Sciatic nerve (tissue), 2 donors: ENCODE measurements around the gene TTC33. TPM values are rescaled to one million over a fixed set of nuclear protein-coding genes. Genes with fewer than 3 reads are reported as not detected.
A peak's percentile ranks its signal among the peaks of the same experiment; 100 is the strongest.
"Not testable (repeated sequence)": the region's sequence is repeated elsewhere in the genome, so short reads cannot be mapped to it uniquely, and the experiment has no call there.

Experiments
- ATAC-seq: fragments of 200-7000 bp; cut with Tn5 transposase; one replicate; pipeline ENCODE4 v1.9.1; 2020; ENCODE audit warnings: mild to moderate bottlenecking, moderate library complexity
- DNase-seq: peaks from one replicate; pipeline ENCODE4 v3.0.0-alpha.2; 2020; ENCODE audit warnings: low spot score
- intact Hi-C: fragments of 100-400 bp; cut with DNase I; formaldehyde crosslinking; loops from one replicate; pipeline ENCODE4 v1.14.2; 2022
- total RNA-seq: library from RNA; stranded (reverse); fragmentation: NEBNext Ultra II Directional; extraction: Animal tissue kit (Norgen Biotek cat#: 25700); gene quantifications from one replicate; pipeline ENCODE4 v1.2.1, GENCODE V29; 2021
- donor health status: DM: no; HTN: no; CAD: no.
- donor health status: DM: no; HTN: no; CAD: no.

Gene TTC33
- total RNA-seq, 1 donor from 2014 or later, result 20.1 TPM

DNA sequence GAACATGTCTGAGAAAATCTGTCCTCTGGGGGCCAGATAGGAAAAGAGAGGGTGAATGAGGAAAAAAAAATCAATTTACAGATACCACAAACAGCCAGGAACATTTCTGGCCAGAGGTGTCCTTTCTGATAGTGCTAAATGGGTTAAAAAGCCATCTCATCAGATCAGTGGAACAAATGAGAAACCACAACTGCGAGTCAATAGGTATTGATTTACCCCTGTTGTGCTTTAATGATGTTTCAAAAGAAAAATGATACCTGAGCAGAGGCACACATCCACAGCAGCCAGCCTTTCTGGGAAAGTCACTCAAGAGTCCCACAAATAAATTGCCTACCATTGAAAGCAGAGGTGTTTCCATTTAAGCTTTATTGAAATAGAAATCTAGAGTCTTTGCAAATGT, 155.4 kb downstream of the TTC33 start:
- intact Hi-C loops, result no loop called here
- no peak for DNase-seq
- no peak for ATAC-seq

DNA sequence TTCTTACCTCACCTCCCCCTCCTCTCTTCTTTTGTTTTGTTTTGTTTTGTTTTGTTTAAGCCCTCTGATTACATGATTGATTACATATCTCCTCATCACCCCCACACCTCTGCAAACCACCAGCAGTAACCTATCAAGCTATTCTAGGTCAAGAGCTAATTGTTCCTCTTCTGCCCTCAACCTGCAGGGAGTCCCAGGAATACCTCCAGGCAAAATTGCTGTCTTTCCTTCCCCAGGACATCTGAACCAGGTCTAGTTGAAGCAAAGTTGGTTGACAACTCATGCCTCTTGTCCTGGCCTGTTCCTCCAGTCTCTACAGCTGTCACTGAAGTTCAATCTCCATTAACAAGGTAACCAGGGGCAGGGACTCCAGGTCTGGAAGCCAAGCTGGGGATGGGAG, 156.1 kb downstream of the TTC33 start:
- intact Hi-C loops, result no loop called here
- DNase-seq, result no peak
- ATAC-seq, result no peak

DNA sequence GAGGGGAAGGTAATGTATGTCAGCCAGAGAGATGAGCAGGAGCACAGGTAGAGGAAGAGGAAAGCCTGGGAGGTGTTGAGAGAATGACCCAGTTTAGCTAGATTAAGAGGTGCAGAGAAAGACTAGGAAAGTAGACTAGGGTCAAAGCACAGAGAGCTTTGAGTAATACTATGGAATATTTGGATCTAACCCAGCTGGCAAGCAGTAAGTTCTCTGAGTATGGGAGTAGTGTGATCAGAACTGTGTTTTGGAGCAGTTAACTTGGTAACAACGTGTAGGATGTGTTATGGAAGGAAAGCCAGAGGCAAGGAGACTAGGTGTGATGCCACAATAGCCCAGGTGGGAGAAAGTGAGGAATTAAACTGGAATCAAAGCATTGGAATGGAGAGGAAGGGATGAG, 160.9 kb downstream of the TTC33 start:
- intact Hi-C loops, result no loop called here
- DNase-seq, result no peak
- ATAC-seq, result no peak

DNA sequence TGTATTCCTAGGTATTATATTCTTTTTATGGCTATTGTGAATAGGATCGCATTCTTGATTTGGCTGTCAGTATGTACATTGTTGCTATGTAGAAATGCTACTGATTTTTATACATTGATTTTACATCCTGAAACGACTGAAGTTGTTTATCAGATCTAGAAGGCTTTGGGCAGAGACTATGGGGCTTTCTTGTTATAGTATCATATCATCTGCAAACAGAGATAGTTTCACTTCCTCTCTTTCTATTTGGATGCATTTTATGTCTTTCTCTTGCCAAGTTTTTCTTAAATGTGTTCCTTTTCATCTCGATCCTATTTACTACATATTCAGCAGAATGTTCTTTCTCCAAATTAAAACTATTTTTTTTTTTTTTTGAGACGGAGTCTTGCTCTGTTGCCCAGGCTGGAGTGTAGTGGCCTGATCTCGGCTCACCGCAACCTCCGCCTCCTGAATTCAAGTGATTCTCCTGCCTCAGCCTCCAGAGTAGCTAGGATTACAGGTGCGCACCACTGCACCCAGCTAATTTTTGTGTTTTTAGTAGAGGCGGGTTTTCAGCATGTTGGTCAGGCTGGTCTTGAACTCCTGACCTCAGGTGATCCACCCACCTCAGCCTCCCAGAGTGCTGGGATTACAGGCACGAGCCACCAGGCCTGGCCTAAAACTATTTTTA, 163.9 kb downstream of the TTC33 start:
- ATAC-seq, intact Hi-C loops, DNase-seq: not testable (repeated sequence)

DNA sequence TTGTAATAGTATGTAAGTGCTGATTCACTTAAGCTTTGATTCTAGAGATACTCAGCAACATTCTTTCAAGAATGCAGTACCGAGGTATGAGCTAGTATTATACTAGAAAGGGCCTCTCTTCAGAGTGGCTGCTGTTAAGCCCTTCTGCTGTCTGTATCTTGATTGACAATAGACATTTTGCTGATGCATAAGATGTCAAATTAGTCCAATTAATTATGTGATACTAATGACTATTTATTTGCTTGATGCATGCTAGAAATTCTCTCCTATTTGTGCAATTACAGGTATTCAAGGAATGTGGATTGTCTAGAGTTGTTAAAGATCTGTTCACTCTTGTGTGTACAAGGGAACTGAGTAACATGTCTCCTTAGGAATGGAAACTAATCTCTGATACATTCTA, 168.4 kb downstream of the TTC33 start:
- intact Hi-C loops, result no loop called here
- no peak for ATAC-seq
- DNase-seq, result no peak

DNA sequence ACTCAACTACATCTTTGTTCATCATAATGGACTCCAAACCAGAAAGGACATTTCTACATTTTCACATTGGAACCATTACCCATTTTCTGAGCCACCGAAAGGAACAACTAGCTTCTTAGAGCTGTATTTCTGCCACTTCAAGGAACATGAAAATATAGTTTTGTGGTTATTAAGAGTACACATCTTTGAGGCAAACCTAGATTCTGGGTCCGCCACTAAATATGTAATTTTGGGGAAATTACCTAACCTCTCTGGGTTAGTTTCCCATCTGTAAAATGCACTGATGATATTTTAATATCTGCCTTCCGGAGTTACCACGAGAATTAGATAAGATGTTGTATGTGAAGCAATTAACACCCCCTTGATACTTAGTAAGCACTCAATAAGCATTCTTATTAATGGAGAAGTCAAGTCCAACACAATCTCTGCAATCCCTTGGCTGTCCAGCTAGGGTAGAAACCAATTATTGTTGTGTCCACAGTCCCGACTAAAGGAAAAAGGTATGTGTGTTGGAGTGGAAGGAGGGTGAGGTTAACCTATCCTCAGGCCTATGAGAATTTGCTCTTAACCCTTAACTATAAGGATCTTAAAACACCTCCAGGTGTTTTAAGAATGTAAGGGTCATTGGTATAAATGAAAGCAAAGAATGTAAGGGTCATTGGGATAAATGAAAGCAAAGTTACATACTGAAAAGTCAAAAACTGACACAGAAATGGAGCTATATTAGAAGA, 170.1 kb downstream of the TTC33 start:
- intact Hi-C loops, result no loop called here
- DNase-seq (no peak), ATAC-seq (no peak)

DNA sequence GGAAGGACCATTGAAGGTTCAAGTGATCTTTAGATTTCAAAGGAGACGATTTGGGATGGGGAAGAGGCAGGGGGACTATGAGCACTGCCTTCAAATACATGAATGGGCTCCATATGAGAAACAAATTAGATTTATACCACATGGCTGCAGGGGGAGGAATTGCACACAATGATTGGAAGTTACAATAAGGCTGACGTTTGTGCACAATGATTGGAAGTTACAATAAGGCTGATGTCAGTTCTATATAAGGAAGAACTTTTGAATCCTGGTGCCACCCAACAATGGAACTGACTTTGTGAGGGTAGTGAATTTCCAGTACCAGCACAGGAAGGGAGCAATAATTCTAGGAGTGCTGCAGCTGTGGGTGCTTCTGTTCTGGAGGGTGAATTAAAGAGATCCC, 171.7 kb downstream of the TTC33 start:
- DNase-seq, result no peak
- intact Hi-C loops, result no loop called here
- no peak for ATAC-seq

DNA sequence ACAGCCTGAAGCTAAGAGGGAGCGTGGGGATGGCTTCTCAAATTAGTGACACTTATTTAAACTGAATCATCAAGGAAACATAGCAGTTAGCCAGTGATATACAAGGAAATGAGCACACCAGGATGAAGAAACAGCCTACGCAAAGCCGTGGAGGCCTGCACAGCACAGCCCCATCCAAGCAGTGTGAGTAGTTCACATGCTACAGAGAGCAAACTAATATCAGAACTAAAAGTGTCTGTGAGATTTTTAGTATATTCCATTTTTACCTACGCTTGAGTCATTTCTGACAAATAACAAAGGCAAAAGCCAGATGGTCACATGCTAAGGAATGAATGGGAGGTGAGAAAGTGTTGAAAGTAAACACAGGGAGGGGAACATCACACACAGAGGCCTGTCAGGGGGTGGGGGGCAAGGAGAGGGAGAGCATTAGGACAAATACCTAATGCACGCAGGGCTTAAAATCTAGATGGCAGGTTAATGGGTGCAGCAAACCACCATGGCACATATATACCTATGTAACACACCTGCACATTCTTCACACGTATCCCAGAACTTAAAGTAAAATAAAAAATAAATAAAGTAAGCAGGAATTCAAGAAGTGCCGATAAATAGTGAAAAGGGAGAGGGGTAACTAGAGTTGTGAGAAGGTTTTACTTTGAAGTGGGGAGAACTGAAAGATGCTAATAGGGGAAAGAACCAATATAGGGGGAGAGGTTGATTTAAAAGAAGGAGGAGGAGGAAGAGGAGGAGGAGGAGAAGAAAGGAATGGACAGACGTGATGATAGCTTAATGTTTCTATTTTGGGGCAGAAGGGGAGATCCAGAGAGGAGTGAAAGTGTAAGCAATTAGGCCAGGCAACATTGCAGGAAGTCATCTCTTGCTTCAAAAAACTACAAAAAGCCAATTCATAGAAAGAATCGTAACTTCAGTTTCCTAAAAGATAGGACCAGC, 177.0 kb downstream of the TTC33 start:
- no peak for ATAC-seq
- DNase-seq, result no peak
- intact Hi-C loops, result no loop called here

DNA sequence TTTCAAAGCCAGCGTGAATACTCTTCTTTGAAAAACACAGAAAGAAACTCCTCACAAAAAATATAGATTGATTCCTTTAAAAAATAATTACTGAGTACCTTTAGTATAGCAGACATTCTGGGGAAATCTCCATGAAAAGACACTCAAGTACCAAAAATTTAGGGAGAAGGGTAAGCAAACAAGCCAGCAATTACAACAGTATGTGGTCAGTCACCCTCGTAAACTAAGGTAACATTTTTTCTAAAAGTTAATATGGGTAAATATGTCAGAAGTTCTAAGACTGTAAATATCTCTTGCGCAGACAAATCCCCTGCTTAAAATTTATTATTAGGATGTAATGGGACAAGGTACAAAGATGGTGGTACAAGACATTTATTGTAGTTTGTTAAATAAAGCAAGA, 178.0 kb downstream of the TTC33 start:
- DNase-seq (no peak), ATAC-seq (no peak)
- intact Hi-C loops, result no loop called here

DNA sequence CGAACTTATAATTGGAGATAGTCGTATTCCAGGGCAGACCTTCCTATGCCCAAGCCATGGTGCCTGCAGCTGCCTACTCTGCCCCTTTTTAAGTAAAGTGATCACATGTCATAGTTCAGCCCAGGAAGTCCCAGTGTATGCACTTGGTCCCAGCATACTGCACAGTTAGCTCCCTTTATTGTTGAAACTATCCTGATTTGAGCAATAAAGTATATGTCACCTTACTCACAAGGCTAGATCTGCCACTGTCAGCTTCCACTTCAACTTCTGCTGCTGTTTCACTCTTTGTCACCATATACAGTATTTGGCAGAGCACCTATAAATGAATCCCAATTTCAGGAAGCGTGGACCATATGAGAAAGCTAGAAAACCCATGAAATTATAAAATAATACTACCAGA, 179.8 kb downstream of the TTC33 start:
- DNase-seq, result no peak
- ATAC-seq, result no peak
- intact Hi-C loops, result no loop called here

DNA sequence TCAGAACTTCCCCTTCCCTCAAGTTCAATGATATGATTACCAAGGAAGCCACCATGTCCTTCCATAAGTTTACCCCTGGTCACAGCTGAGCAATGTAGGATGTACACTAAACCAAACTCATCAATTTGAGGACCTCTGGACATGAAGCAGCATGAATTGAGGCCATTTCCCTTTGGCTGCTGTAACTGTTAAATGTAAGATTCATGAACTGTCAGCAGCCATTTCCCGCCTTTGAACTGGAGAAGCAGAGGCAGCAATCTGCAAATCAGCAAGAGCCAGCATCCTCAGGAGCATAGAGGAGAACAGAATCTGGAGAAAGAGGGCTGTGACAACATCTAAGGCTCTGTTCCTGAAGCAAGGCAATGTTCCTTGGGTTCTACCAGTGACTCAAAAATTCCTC, 180.3 kb downstream of the TTC33 start:
- ATAC-seq, result no peak
- intact Hi-C loops, result no loop called here
- DNase-seq, result no peak

DNA sequence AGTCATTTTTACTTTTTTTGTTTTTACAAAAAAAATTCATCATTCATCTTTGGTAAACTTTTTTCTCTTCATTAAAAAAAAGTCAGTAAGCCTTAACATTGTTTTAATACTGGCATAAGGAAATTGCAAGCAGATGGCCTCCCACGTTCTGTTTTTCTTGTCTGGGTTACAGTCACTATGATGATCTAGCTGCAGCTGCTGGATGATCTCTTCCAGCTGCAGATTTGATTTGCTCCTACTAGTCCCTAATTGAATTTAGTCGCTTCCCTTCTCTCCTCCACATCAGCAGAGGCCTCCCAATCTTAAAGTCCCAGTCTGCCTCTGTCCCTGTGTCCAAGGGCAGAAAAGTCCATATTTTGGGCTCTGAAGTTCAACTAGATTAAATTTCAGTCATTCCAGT, 182.8 kb downstream of the TTC33 start:
- no peak for DNase-seq
- ATAC-seq, result peak; percentile 92
- intact Hi-C loops, result no loop called here

DNA sequence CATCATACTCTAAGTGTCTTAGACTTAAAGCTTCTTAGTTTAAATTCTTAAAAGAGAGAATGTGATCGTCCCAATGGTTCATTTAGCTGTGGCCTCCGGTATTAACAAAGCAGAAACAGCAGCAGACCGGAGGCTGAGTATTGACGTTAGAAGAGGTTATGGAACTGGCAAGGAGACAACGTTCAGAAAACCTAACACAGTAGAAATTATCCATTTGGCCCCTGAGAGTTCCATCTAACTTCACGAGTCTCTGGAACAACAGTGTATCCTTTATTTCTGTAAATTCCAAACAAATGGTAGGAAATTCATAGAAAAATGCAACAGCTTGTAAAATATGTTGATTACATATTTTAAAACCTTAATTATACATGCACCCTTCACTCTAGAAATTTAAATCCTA, 183.4 kb downstream of the TTC33 start:
- ATAC-seq, result peak; percentile 84
- no peak for DNase-seq
- intact Hi-C loops, result no loop called here

DNA sequence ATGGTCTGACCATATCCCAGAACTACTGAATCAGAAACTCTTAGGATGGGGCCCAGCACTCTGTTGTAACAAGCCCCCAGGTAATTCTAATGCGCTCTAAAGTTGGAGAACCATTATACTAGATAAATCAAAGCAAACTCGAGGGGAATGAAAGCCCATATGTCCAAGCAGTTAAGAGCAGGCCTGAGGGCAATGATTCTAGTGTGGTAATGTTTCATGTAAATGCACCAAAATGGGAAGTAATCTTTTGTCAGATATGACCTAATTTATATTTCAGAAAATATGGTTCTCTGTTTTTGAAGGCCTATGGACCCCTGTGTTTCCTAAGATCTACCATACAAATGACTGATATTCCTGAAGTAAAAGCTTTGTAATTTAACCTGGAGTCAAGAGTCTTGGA, 184.0 kb downstream of the TTC33 start:
- no peak for ATAC-seq
- no peak for DNase-seq
- intact Hi-C loops, result no loop called here

DNA sequence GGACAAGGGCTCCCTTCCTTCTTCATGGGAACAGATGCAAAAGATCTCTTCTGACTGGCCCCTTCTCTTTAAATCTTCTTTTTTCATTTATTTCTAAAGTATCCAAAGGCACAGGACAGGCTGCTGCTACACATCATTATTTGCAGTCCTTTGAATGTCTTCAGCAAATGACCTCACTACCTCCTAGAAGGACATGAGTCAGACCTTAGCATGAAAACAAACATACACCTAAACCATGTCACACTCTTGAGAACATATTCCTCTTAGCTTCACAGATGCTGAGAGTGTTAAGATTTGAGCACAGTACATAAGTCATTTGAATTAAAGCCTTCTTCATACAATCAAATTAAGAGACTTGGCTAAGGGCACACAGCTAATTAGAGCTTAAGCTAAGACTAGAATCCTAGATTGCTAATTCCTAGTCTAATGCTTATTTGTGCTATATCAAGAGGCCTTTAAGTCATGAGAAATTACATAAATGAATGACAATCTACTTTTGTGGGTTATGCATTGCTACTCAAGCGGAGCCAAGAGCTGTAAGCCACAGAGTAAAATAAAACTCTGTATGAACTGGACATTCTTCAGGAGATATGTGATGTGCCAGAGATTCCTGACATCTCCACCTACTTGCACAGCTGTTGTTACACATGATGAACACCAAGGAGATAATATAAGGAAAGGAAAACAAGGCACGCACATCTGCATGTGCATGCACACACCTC, 185.2 kb downstream of the TTC33 start:
- intact Hi-C loops, result no loop called here
- DNase-seq (no peak), ATAC-seq (no peak)

DNA sequence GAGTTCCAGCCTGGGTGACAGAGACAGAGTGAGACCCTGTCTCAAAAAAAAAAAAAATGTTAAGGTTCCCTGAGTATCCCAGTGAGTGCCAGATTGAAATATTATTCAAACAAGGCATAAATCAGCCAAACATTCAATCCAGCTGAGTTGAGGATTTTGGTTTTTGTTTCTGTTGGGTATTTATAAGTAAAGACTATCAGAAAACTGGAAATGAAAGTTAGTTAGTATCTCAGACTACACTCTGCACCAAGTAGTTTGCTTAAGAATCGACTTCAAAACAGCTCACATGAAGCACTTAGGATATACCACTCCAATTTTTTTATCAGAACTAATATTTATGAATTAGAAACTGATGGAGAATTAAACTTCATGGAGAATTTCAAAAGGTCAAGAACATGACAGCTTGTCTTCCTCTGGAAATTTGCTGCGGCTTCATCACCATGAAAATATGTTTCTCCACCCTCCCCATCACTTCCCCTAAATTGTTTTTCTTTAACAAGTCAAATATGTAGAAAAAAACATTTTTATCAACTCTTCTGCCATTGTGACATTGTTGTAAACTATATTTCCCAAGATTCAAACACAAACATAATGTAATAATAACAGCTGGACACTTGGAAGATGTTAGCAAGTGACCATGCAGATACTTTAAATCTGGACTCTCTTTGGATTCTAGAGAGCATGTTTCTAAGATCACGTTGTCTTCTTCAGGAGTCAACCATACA, 186.1 kb downstream of the TTC33 start:
- intact Hi-C loops, result no loop called here
- DNase-seq (no peak), ATAC-seq (no peak)

DNA sequence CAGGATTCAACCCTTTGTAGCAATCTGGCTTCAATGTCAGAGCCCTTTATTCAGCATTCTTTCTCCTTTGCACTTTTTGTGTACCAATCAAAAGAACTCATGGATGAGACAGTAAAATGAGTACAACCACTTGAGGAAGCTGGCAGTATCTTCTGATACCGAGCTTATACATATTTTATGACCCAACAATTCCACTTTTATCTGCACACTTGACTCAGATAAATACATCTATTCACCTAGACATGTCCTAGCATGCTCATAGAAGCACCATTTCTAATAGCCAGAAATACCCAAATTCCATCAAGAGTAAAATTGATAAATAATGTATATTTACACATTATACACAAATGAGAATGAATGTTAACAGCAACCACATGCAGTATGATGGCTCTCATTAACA, 187.2 kb downstream of the TTC33 start:
- ATAC-seq (no peak), DNase-seq (no peak)
- intact Hi-C loops, result no loop called here

DNA sequence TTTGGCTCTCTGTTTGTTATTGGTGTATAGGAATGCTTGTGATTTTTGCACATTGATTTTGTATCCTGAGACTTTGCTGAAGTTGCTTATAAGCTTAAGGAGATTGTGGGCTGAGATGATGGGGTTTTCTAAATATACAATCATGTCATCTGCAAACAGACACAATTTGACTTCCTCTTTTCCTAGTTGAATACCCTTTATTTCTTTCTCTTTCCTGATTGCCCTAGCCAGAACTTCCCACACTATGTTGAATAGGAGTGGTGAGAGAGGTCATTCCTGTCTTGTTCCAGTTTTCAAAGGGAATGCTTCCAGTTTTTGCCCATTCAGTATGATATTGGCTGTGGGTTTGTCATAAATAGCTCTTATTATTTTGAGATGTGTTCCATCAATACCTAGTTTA, 192.6 kb downstream of the TTC33 start:
- intact Hi-C loops, ATAC-seq, DNase-seq: not testable (repeated sequence)
